Central memory CD8-positive, alpha-beta T cell (primary cell): ENCODE results near the gene RPS6KA2.
"Not testable (repeated sequence)": the region's sequence is repeated elsewhere in the genome, so short reads cannot be mapped to it uniquely, and the experiment has no call there.

Experiments
- ATAC-seq: fragments of 150-1000 bp; cut with Tn5 transposase; replicated peaks from 2 replicates; pipeline ENCODE4 v1.10.0; 2022; ENCODE audit warnings: mild to moderate bottlenecking, moderate FRiP score, moderate number of reproducible peaks; ENCODE audit not compliant: poor library complexity, severe bottlenecking; ENCODE audit errors: extremely low read depth
- DNase-seq, 2 donors: peaks; one replicate each; pipeline ENCODE4 v3.0.0; 2021; ENCODE audit warnings: low spot score in 2 of 2
- H3K27ac Mint-ChIP-seq: one replicate; pipeline ENCODE4 v1.8.0; 2022; ENCODE audit warnings: low read depth, mild to moderate bottlenecking, moderate library complexity, mixed read lengths
- H3K27me3 Mint-ChIP-seq: one replicate; pipeline ENCODE4 v1.8.0; 2022; ENCODE audit warnings: mixed read lengths
- H3K36me3 Mint-ChIP-seq: one replicate; pipeline ENCODE4 v1.8.0; 2022; ENCODE audit warnings: mild to moderate bottlenecking, moderate library complexity, mixed read lengths; ENCODE audit not compliant: insufficient read depth
- H3K4me1 Mint-ChIP-seq: one replicate; pipeline ENCODE4 v1.8.0; 2022; ENCODE audit warnings: mixed read lengths
- H3K4me3 Mint-ChIP-seq: one replicate; pipeline ENCODE4 v1.8.0; 2022; ENCODE audit warnings: mild to moderate bottlenecking, moderate library complexity, mixed read lengths
- H3K9me3 Mint-ChIP-seq: one replicate; pipeline ENCODE4 v1.8.0; 2022; ENCODE audit warnings: mixed read lengths

Gene RPS6KA2

DNA sequence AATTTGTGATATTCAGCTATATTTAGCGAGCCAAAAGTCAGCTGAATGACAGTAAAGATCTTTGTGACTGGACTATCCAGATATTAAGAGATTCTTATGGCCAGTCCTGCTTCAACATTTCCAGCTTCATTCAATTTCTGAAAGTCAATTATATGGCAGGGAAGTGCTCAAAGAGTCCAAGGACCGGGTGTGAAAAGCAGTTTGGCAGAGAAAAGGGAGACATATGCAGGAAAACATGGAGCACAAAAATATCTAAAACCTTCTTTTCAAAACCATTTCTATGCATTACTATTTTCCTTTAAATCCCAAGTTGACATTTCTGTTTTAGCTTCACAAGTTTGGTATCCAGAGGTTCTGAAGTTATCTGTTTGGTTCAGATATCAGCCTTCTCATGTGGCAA lies 249.3 kb downstream of the RPS6KA2 start:
- Mint-ChIP-seq H3K4me1 (peaks cover 7% of the 10 kb centered on the region), H3K9me3 (no peaks in the 10 kb centered on the region), H3K27ac (no peak overlapping the region), H3K36me3 (peaks cover 5% of the 10 kb centered on the region), H3K4me3 (no peak overlapping the region), H3K27me3 (no peaks in the 10 kb centered on the region)
- DNase-seq: no peak
- no peak for ATAC-seq

DNA sequence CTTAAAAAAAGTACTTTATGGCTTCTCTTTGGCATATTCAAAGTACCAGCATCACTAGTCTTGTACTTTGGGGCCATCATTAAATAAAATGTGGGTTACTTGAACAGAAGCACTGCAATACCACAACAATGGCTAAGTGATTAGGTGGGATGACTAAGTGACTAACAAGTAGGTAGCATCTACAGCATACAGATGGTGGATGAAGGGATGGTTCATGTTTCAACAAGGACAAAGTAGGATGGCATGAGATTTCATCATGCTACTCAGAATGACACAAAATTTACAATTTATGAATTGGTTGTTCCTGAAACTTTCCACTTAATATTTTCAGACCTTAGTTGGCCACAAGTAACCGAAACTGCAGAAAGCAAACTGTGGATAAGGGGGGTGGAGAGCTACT lies 252.0 kb downstream of the RPS6KA2 start:
- no peak overlapping the region for H3K27ac Mint-ChIP-seq
- H3K4me3 Mint-ChIP-seq: no peak overlapping the region
- H3K27me3 Mint-ChIP-seq: no peaks in the 10 kb centered on the region
- no peak for DNase-seq
- ATAC-seq: no peak
- no peaks in the 10 kb centered on the region for H3K4me1 Mint-ChIP-seq
- H3K36me3 Mint-ChIP-seq: no peaks in the 10 kb centered on the region
- no peaks in the 10 kb centered on the region for H3K9me3 Mint-ChIP-seq

DNA sequence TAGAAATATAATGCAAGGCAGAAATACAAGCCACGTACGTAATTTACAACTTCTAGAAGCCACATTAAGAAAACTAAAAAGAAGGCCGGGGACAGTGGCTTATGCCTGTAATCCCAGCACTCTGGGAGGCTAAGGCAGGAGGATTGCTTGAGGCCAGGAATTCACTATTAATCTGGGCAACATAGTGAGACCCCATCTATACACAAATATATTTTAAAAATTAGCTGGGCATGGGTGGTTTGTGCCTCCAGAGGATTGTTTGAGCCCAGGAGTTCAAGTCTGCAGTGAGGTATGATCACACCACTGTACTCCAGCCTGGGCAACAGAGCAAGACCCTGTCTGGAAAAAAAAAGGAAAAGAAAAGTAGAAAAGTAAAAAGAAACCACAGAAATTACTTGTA lies 256.6 kb downstream of the RPS6KA2 start:
- no peak overlapping the region for H3K27ac Mint-ChIP-seq
- ATAC-seq: no peak
- H3K4me3 Mint-ChIP-seq: no peak overlapping the region
- H3K36me3 Mint-ChIP-seq: peaks cover 2% of the 10 kb centered on the region
- no peak for DNase-seq
- no peaks in the 10 kb centered on the region for H3K9me3 Mint-ChIP-seq
- no peaks in the 10 kb centered on the region for H3K27me3 Mint-ChIP-seq
- no peaks in the 10 kb centered on the region for H3K4me1 Mint-ChIP-seq

DNA sequence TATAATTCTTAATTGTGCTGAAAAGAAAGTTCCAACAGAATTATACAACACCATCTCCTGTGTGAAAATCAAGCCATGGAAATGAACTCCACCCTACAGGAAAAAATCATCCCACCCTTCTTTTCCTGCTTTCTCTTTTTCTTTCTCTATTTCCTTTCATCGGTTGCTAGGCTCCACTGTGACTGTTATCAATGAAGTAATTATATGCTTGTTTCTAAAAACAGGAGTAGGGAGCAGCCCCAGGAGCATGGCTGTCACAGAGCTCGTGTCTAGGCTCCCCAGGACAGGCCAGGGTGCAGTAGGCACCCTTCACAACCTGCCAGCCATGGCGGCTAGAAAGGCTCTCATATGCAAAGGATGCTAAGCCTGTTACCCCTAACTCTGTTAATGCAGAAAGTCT lies 257.3 kb downstream of the RPS6KA2 start:
- DNase-seq: no peak
- H3K36me3 Mint-ChIP-seq: peaks cover 2% of the 10 kb centered on the region
- H3K9me3 Mint-ChIP-seq: no peaks in the 10 kb centered on the region
- H3K27me3 Mint-ChIP-seq: no peaks in the 10 kb centered on the region
- peak overlapping the region; percentile 74 for H3K27ac Mint-ChIP-seq
- H3K4me1 Mint-ChIP-seq: no peaks in the 10 kb centered on the region
- no peak overlapping the region for H3K4me3 Mint-ChIP-seq
- no peak for ATAC-seq

DNA sequence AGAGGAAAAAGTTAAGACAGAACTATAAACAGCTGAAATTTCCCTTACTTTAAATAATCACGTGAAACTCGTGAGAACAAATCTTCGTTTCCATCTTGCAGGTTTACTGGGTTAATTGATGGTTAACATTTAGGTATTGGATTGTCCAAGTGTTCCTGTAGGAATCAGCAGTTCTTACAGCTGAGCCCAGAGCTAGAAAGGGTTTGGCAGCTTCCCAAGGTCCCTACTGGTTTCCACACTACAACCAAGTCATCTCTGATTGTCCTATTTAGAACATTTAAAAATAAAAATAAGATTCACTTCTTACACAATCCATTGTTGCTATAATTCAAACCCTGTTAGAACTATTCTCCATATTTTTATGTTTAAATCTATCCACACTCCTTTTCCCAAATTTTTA lies 260.1 kb downstream of the RPS6KA2 start:
- H3K4me3 Mint-ChIP-seq: no peak overlapping the region
- no peaks in the 10 kb centered on the region for H3K9me3 Mint-ChIP-seq
- DNase-seq: no peak
- H3K27me3 Mint-ChIP-seq: no peaks in the 10 kb centered on the region
- no peak for ATAC-seq
- H3K27ac Mint-ChIP-seq: no peak overlapping the region
- H3K36me3 Mint-ChIP-seq: peaks cover 8% of the 10 kb centered on the region
- no peaks in the 10 kb centered on the region for H3K4me1 Mint-ChIP-seq

DNA sequence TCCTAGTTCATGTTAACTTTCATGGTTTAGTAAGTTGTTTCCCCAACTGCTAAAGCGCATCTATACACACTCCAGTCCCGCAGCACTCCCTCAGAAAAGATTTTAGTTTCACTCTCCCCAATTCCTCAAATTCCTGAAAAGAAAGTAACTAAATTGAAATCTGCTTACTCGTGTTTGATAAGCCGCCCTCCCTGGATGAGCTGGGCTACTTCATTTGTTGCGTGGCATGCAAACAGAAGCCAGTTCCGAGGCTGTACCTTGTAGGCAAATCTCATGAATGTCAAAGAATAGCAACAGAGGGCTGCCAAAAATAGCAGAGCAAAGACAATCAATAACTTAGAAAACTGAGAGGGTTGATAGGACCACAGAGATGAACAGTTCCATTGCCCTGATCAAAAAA lies 261.2 kb downstream of the RPS6KA2 start:
- no peaks in the 10 kb centered on the region for H3K4me1 Mint-ChIP-seq
- no peak overlapping the region for H3K4me3 Mint-ChIP-seq
- ATAC-seq (no peak), DNase-seq (no peak)
- no peaks in the 10 kb centered on the region for H3K27me3 Mint-ChIP-seq
- H3K27ac Mint-ChIP-seq: no peak overlapping the region
- no peaks in the 10 kb centered on the region for H3K9me3 Mint-ChIP-seq
- peaks cover 8% of the 10 kb centered on the region for H3K36me3 Mint-ChIP-seq

- Mint-ChIP-seq H3K27ac (no peak overlapping the region), H3K4me1 (no peaks in the 10 kb centered on the region), H3K9me3 (no peaks in the 10 kb centered on the region), H3K36me3 (peaks cover 8% of the 10 kb centered on the region), H3K4me3 (no peak overlapping the region), H3K27me3 (peaks cover 3% of the 10 kb centered on the region)
- DNase-seq (no peak), ATAC-seq (no peak)
Measured at GRCh38 chr6:166365221-166365620, 261.8 kb downstream of the RPS6KA2 start.

DNA sequence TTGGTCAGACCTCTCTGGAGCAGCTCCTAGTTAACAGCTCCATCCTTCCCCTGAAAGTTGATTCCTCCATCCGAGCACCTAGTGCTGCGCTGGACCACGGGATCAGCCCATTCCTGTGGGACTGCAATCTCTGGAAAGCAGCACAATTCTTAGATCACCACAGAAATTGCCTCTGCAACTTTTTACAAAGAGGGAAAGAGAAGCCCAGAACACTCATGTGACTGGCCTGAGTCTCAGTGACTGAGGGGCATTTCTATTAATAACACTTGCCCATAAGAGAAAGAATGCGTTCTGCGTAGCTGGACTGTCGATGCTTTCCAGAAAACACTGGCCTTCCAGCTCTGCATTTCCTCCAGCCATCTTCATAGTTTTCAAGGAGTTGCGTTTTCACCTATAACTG lies 262.6 kb downstream of the RPS6KA2 start:
- H3K27ac Mint-ChIP-seq: no peak overlapping the region
- DNase-seq (no peak), ATAC-seq (no peak)
- peaks cover 8% of the 10 kb centered on the region for H3K36me3 Mint-ChIP-seq
- H3K4me1 Mint-ChIP-seq: no peaks in the 10 kb centered on the region
- no peaks in the 10 kb centered on the region for H3K9me3 Mint-ChIP-seq
- H3K4me3 Mint-ChIP-seq: no peak overlapping the region
- H3K27me3 Mint-ChIP-seq: peaks cover 10% of the 10 kb centered on the region

- peaks cover 26% of the 10 kb centered on the region for H3K27me3 Mint-ChIP-seq
- not testable (repeated sequence) for H3K4me3 Mint-ChIP-seq, H3K9me3 Mint-ChIP-seq, DNase-seq, ATAC-seq, H3K27ac Mint-ChIP-seq, H3K36me3 Mint-ChIP-seq, H3K4me1 Mint-ChIP-seq
Measured at GRCh38 chr6:166362427-166362826, 264.6 kb downstream of the RPS6KA2 start.

- DNase-seq (no peak), ATAC-seq (no peak)
- Mint-ChIP-seq H3K36me3 (peaks cover 6% of the 10 kb centered on the region), H3K27ac (no peak overlapping the region), H3K27me3 (peaks cover 30% of the 10 kb centered on the region), H3K9me3 (no peaks in the 10 kb centered on the region), H3K4me3 (no peak overlapping the region), H3K4me1 (no peaks in the 10 kb centered on the region)
Measured at GRCh38 chr6:166361077-166361429, 266.0 kb downstream of the RPS6KA2 start.

DNA sequence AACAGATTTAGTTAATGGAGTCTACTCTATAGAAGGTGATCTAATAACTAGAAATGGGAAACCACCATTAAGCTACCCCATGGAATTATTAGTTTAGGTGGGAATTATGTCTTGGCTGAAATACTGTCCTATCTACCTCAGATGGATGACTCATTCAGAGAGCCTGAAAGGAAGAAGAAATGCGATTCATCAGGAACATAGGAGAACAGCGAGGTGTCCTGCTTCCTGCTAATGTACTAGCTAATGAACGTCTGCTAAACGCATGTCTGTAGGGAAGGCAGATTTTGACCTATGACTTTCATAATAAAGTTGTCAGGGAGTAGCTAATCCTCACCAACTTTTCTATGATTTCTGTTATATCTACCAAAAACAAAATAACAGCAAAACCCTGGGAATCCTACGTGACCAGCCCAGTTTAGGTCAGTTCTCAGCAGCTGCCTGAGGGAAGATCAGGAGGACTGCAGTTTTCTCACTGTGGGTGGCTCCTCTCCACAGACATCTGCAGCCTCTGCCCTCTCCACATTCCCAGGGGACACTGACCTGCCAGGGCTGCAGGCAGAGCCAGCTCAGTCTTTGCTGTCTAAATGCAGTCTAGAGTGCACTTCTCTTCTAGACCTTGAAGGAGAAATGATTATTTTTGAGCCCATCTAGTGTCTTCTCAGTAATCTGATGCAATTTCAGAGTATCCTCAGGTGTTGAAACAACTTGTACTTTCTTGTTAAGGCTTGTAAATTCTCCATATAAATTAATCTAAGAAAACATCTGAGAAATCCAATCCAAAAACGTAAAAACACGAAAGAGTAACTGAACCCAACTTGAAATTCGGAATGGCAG lies 266.6 kb downstream of the RPS6KA2 start:
- Mint-ChIP-seq H3K4me1 (no peaks in the 10 kb centered on the region), H3K9me3 (no peaks in the 10 kb centered on the region), H3K4me3 (no peak overlapping the region), H3K27me3 (peaks cover 36% of the 10 kb centered on the region), H3K27ac (no peak overlapping the region), H3K36me3 (peaks cover 6% of the 10 kb centered on the region)
- ATAC-seq (no peak), DNase-seq (no peak)
